Tibial nerve (tissue), 3 donors: ENCODE results near the gene C9orf152.

ENCODE experiments used
- POLR2A ChIP-seq, 2 donors: fragments of 450-650 bp; IDR thresholded peaks; one replicate each; pipeline ENCODE4 v1.6.1; 2017; ENCODE audit warnings: antibody characterized with exemption in 2 of 2, mild to moderate bottlenecking in 2 of 2, moderate library complexity in 2 of 2
- TF ChIP-seq, protein P1 (sequence below), 5 experiments: fragments of 200-600 bp in 3 of 5; fragments of 450-650 bp in 2 of 5; sonication (generic) in 3 of 5; IDR thresholded peaks; one replicate each; pipeline ENCODE4 v1.5.1; 2016 to 2019; ENCODE audit warnings: antibody characterized with exemption in 5 of 5, mild to moderate bottlenecking in 3 of 5, moderate library complexity in 2 of 5

DNA sequence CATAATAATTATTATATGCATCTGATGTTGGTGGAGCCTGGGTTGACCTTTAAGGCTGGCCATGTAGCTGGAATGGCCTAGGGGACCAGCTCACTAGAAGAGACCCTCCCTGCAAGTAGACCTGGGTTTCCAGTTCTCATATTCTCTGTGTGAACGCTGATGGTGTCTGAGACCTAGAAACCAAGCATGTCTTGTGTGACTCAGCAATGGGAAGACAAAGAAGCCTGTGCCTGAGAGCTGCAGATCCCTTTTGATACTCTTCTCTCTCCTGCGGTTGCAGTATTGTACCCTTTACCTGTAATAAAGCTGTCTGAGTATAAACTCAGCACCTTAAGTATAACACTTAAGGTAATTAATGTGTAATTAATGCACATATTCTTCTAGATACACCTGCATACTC lies 22.2 kb downstream of the C9orf152 start:
- TF ChIP-seq, protein P1, sequence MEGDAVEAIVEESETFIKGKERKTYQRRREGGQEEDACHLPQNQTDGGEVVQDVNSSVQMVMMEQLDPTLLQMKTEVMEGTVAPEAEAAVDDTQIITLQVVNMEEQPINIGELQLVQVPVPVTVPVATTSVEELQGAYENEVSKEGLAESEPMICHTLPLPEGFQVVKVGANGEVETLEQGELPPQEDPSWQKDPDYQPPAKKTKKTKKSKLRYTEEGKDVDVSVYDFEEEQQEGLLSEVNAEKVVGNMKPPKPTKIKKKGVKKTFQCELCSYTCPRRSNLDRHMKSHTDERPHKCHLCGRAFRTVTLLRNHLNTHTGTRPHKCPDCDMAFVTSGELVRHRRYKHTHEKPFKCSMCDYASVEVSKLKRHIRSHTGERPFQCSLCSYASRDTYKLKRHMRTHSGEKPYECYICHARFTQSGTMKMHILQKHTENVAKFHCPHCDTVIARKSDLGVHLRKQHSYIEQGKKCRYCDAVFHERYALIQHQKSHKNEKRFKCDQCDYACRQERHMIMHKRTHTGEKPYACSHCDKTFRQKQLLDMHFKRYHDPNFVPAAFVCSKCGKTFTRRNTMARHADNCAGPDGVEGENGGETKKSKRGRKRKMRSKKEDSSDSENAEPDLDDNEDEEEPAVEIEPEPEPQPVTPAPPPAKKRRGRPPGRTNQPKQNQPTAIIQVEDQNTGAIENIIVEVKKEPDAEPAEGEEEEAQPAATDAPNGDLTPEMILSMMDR (IDR thresholded peaks at IDR 0.05), result no peak
- TF ChIP-seq POLR2A (IDR thresholded peaks at IDR 0.05), result no peak
